Endodermal cell (in vitro differentiated cells): ENCODE measurements around the gene FAIM2. TPM values are rescaled to one million over a fixed set of nuclear protein-coding genes. Genes with fewer than 3 reads are reported as not detected.
A peak's percentile ranks its signal among the peaks of the same experiment; 100 is the strongest.

Source experiments
- DNase-seq: peaks from one replicate; pipeline ENCODE4 v3.0.0-alpha.2; 2017
- H3K27ac ChIP-seq: 2 replicates; pipeline ENCODE4 v1.5.1; 2013; ENCODE audit warnings: mild to moderate bottlenecking, low read depth, low read length, moderate library complexity
- H3K27me3 ChIP-seq: 2 replicates; pipeline ENCODE4 v1.6.1; 2013; ENCODE audit warnings: mild to moderate bottlenecking, low read length, moderate library complexity; ENCODE audit not compliant: insufficient read depth, control insufficient read depth, poor library complexity, severe bottlenecking
- H3K36me3 ChIP-seq: 2 replicates; pipeline ENCODE4 v1.7.0; 2013; ENCODE audit warnings: mild to moderate bottlenecking, low read length, moderate library complexity; ENCODE audit not compliant: control insufficient read depth, insufficient read depth
- H3K4me1 ChIP-seq: one replicate; pipeline ENCODE4 v1.7.0; 2013; ENCODE audit warnings: low read length; ENCODE audit not compliant: control insufficient read depth, insufficient read depth
- H3K4me3 ChIP-seq: 2 replicates; pipeline ENCODE4 v1.5.1; 2013; ENCODE audit warnings: mild to moderate bottlenecking, low read length, moderate library complexity
- H3K9ac ChIP-seq: 2 replicates; pipeline ENCODE4 v1.6.1; 2013; ENCODE audit warnings: mild to moderate bottlenecking, low read length, moderate library complexity; ENCODE audit not compliant: poor library complexity, severe bottlenecking; ENCODE audit errors: extremely low read depth
- H3K9me3 ChIP-seq: 2 replicates; pipeline ENCODE4 v1.6.1; 2013; ENCODE audit warnings: mild to moderate bottlenecking, low read length, moderate library complexity; ENCODE audit not compliant: control insufficient read depth
- H3K27ac Mint-ChIP-seq: 2 replicates; pipeline ENCODE4 v1.8.0; 2020; ENCODE audit warnings: mixed read lengths
- H3K27me3 Mint-ChIP-seq: 2 replicates; pipeline ENCODE4 v1.8.0; 2021; ENCODE audit warnings: mild to moderate bottlenecking, mixed read lengths; ENCODE audit not compliant: insufficient read depth
- H3K36me3 Mint-ChIP-seq: 2 replicates; pipeline ENCODE4 v1.8.0; 2020; ENCODE audit warnings: low read depth, mixed read lengths
- H3K4me1 Mint-ChIP-seq: 2 replicates; pipeline ENCODE4 v1.8.0; 2020; ENCODE audit warnings: mixed read lengths
- H3K4me3 Mint-ChIP-seq: 2 replicates; pipeline ENCODE4 v1.8.0; 2020; ENCODE audit warnings: mild to moderate bottlenecking, moderate library complexity, mixed read lengths
- H3K9me3 Mint-ChIP-seq: 2 replicates; pipeline ENCODE4 v1.8.0; 2020; ENCODE audit warnings: mild to moderate bottlenecking, mixed read lengths
- CTCF ChIP-seq: fragments of 200-600 bp; sonication (generic); conservative IDR thresholded peaks from 2 replicates; pipeline ENCODE4 v1.5.0; 2021; ENCODE audit warnings: antibody characterized with exemption, mild to moderate bottlenecking
- WGBS, 2 experiments: methylation state at CpG; one replicate each; pipeline versions ENCODE4 v1.1.5 to v1.1.7; 2013; ENCODE audit warnings: missing lambda C conversion rate in 2 of 2, mixed read lengths in 1 of 2; ENCODE audit not compliant: insufficient coverage in 1 of 2, insufficient read length in 1 of 2; 5-methylcytosine and 5-hydroxymethylcytosine counted together
- total RNA-seq, 2 donors: library from RNA; stranded (reverse); fragmentation: NEBNext Ultra II Directional in 1 of 2; extraction: Animal tissue kit (Norgen Biotek cat#: 25700) in 1 of 2; gene quantifications; 2 replicates in 1 of 2; 3 replicates in 1 of 2; pipeline ENCODE4 v1.2.1, GENCODE V29; 2021

FAIM2 gene
- total RNA-seq, 2 donors from 2014 or later, result not detected

GRCh38 chr12:49878021-49878420 is 25.7 kb downstream of the FAIM2 start:
- H3K4me3 Mint-ChIP-seq, result no peak overlapping the region
- peaks cover 16% of the 10 kb centered on the region for H3K4me1 Mint-ChIP-seq
- H3K9me3 Mint-ChIP-seq, result peaks cover 14% of the 10 kb centered on the region
- peaks cover 3% of the 10 kb centered on the region for H3K27me3 Mint-ChIP-seq
- H3K27ac ChIP-seq, result no peak overlapping the region
- DNase-seq, result no peak
- no peak overlapping the region for H3K4me3 ChIP-seq
- no peaks in the 10 kb centered on the region for H3K36me3 ChIP-seq
- WGBS, 2 experiments, result 56% methylated on average over 2 of the region's 2 CpGs; no CpG with 5 or more reads in 1 of the 2 experiments
- peaks cover 16% of the 10 kb centered on the region for H3K4me1 ChIP-seq
- no peaks in the 10 kb centered on the region for H3K9me3 ChIP-seq
- H3K9ac ChIP-seq, result no peak overlapping the region
- TF ChIP-seq CTCF, result no peak
- H3K27me3 ChIP-seq, result no peaks in the 10 kb centered on the region
- no peaks in the 10 kb centered on the region for H3K36me3 Mint-ChIP-seq
- H3K27ac Mint-ChIP-seq, result no peak overlapping the region

- H3K36me3 ChIP-seq, result no peaks in the 10 kb centered on the region
- peaks cover 7% of the 10 kb centered on the region for H3K4me1 ChIP-seq
- H3K9ac ChIP-seq, result no peak overlapping the region
- WGBS, 2 experiments, result 71 to 100% methylated on average over 1 to 5 of the region's 5 CpGs
- DNase-seq, result peak; percentile 48
- Mint-ChIP-seq H3K27ac (no peak overlapping the region), H3K9me3 (peaks cover 14% of the 10 kb centered on the region), H3K36me3 (no peaks in the 10 kb centered on the region), H3K4me3 (no peak overlapping the region), H3K4me1 (peaks cover 6% of the 10 kb centered on the region), H3K27me3 (peaks cover 3% of the 10 kb centered on the region)
- H3K4me3 ChIP-seq, result no peak overlapping the region
- H3K9me3 ChIP-seq, result no peaks in the 10 kb centered on the region
- H3K27me3 ChIP-seq, result no peaks in the 10 kb centered on the region
- no peak for TF ChIP-seq CTCF
- H3K27ac ChIP-seq, result no peak overlapping the region
Observed at GRCh38 chr12:49877066-49877465, 26.6 kb downstream of the FAIM2 start.

GRCh38 chr12:49876070-49876469 is 27.6 kb downstream of the FAIM2 start:
- no peak overlapping the region for H3K27ac ChIP-seq
- H3K27me3 Mint-ChIP-seq, result peaks cover 3% of the 10 kb centered on the region

More at GRCh38 chr12:49876070-49876469, 27.6 kb downstream of the FAIM2 start:
- Mint-ChIP-seq H3K36me3 (no peaks in the 10 kb centered on the region), H3K4me1 (no peaks in the 10 kb centered on the region), H3K9me3 (peaks cover 14% of the 10 kb centered on the region), H3K4me3 (no peak overlapping the region), H3K27ac (no peak overlapping the region)
- H3K36me3 ChIP-seq, result no peaks in the 10 kb centered on the region
- no peak overlapping the region for H3K4me3 ChIP-seq
- no peaks in the 10 kb centered on the region for H3K27me3 ChIP-seq
- H3K9ac ChIP-seq, result no peak overlapping the region
- no peaks in the 10 kb centered on the region for H3K9me3 ChIP-seq
- peak; percentile 33 for DNase-seq
- no peaks in the 10 kb centered on the region for H3K4me1 ChIP-seq
- no peak for TF ChIP-seq CTCF
- 88 to 91% methylated on average over 3 of the region's 3 CpGs for WGBS, 2 experiments
